Testis (tissue), 3 donors: Measurements from ENCODE around the gene ARHGAP26. TPM values are rescaled to one million over a fixed set of nuclear protein-coding genes. Genes with fewer than 3 reads are reported as not detected.

Experiments
- DNase-seq: peaks from one replicate; pipeline ENCODE4 v3.0.0-alpha.2; 2019
- H3K27ac ChIP-seq, 2 donors: fragments of 200-600 bp; sonication (generic); one replicate each; pipeline ENCODE4 v1.5.1; 2019
- H3K27me3 ChIP-seq: fragments of 200-600 bp; sonication (generic); one replicate; pipeline ENCODE4 v1.5.1; 2019
- H3K36me3 ChIP-seq: fragments of 200-600 bp; sonication (generic); one replicate; pipeline ENCODE4 v1.5.1; 2017; ENCODE audit warnings: low read depth; ENCODE audit errors: missing control alignments
- H3K4me1 ChIP-seq: fragments of 200-600 bp; sonication (generic); one replicate; pipeline ENCODE4 v1.5.1; 2019
- H3K4me3 ChIP-seq, 2 donors: fragments of 200-600 bp; sonication (generic); one replicate each; pipeline ENCODE4 v1.5.1; 2017 to 2019
- H3K9me3 ChIP-seq: fragments of 200-600 bp; sonication (generic); one replicate; pipeline ENCODE4 v1.5.1; 2017
- CTCF ChIP-seq, 3 experiments: fragments of 450-650 bp in 2 of 3; fragments of 200-600 bp in 1 of 3; sonication (generic) in 1 of 3; IDR thresholded peaks; one replicate each; pipeline ENCODE4 v1.5.1; 2016 to 2019; ENCODE audit warnings: antibody characterized with exemption in 3 of 3, mild to moderate bottlenecking in 2 of 3, moderate library complexity in 1 of 3
- POLR2A ChIP-seq: fragments of 450-650 bp; IDR thresholded peaks from one replicate; pipeline ENCODE4 v1.6.1; 2017; ENCODE audit warnings: antibody characterized with exemption, mild to moderate bottlenecking, moderate library complexity
- WGBS, 2 donors: methylation state at CpG; one replicate each; pipeline ENCODE4 v1.1.5; 2018; 5-methylcytosine and 5-hydroxymethylcytosine counted together
- intact Hi-C: fragments of 100-400 bp; cut with DNase I; formaldehyde crosslinking; loops from one replicate; pipeline ENCODE4 v1.15.1; 2023; ENCODE audit warnings: low total_unique reads
- polyA plus RNA-seq: library from polyadenylated mRNA; stranded (reverse); fragments of 350-450 nt; fragmentation: Illumina TruSeq; extraction: RNeasy Lipid Tissue Mini Kit (QIAGEN cat#74804); gene quantifications from one replicate; pipeline ENCODE4 v1.2.3, GENCODE V29; 2014; ENCODE audit warnings: low read depth, low replicate concordance; ENCODE audit not compliant: insufficient read depth
- total RNA-seq, 2 donors: library from RNA; depleted of rRNA; stranded (reverse); fragments of >200 nt; gene quantifications; one replicate each; pipeline ENCODE4 v1.2.3, GENCODE V29; 2016

The ARHGAP26 gene
- total and polyA plus RNA-seq, 3 donors from 2014 or later, result 33.8 to 98.7 (median 95.7) TPM

- intact Hi-C loops, result no loop called here
- DNase-seq, result no peak
- Histone ChIP-seq H3K27me3 (no peaks in the 10 kb centered on the region), H3K27ac (no peak overlapping the region), H3K4me1 (peaks cover 4% of the 10 kb centered on the region), H3K9me3 (no peaks in the 10 kb centered on the region), H3K36me3 (no peaks in the 10 kb centered on the region), H3K4me3 (no peak overlapping the region)
- TF ChIP-seq POLR2A, result no peak
- no peak for TF ChIP-seq CTCF (IDR thresholded peaks at IDR 0.05)
- WGBS, 2 donors, result 94 to 98% methylated on average over 11 of the region's 11 CpGs
Measured at GRCh38 chr5:143209881-143210395, 439.8 kb downstream of the ARHGAP26 start.

GRCh38 chr5:143210576-143210975, 440.4 kb downstream of the ARHGAP26 start:
- DNase-seq, result no peak
- H3K9me3 ChIP-seq, result no peaks in the 10 kb centered on the region
- no peaks in the 10 kb centered on the region for H3K36me3 ChIP-seq
- intact Hi-C loops, result no loop called here
- peaks cover 4% of the 10 kb centered on the region for H3K4me1 ChIP-seq
- no peak overlapping the region for H3K27ac ChIP-seq
- no peak for TF ChIP-seq POLR2A
- no peak for TF ChIP-seq CTCF (IDR thresholded peaks at IDR 0.05)
- WGBS, 2 donors, result 96 to 100% methylated on average over 4 of the region's 4 CpGs
- H3K4me3 ChIP-seq, result no peak overlapping the region
- H3K27me3 ChIP-seq, result no peaks in the 10 kb centered on the region

GRCh38 chr5:143212261-143212660, 442.1 kb downstream of the ARHGAP26 start:
- Histone ChIP-seq H3K9me3 (no peaks in the 10 kb centered on the region), H3K4me3 (no peak overlapping the region), H3K4me1 (peaks cover 4% of the 10 kb centered on the region), H3K27ac (no peak overlapping the region), H3K36me3 (no peaks in the 10 kb centered on the region), H3K27me3 (no peaks in the 10 kb centered on the region)
- no peak for TF ChIP-seq POLR2A
- no peak for TF ChIP-seq CTCF (IDR thresholded peaks at IDR 0.05)
- WGBS, 2 donors, result 72 to 76% methylated on average over 1 of the region's 1 CpG
- DNase-seq, result no peak
- intact Hi-C loops, result no loop called here

- no peak for TF ChIP-seq POLR2A
- no peak for TF ChIP-seq CTCF (IDR thresholded peaks at IDR 0.05)
- no peaks in the 10 kb centered on the region for H3K9me3 ChIP-seq
- intact Hi-C loops, result no loop called here
- no peaks in the 10 kb centered on the region for H3K27me3 ChIP-seq
- H3K4me3 ChIP-seq, result no peak overlapping the region
- H3K4me1 ChIP-seq, result peaks cover 4% of the 10 kb centered on the region
- DNase-seq, result no peak
- H3K27ac ChIP-seq, result no peak overlapping the region
- WGBS, 2 donors, result 77 to 78% methylated on average over 6 of the region's 6 CpGs
- H3K36me3 ChIP-seq, result no peaks in the 10 kb centered on the region
Measured at GRCh38 chr5:143213231-143213850, 443.2 kb downstream of the ARHGAP26 start.

GRCh38 chr5:143213851-143214363, 443.7 kb downstream of the ARHGAP26 start:
- intact Hi-C loops, result no loop called here
- 71 to 77% methylated on average over 12 of the region's 12 CpGs for WGBS, 2 donors
- TF ChIP-seq CTCF (IDR thresholded peaks at IDR 0.05) (no peak), POLR2A (no peak)
- no peak overlapping the region for H3K4me3 ChIP-seq
- no peaks in the 10 kb centered on the region for H3K9me3 ChIP-seq
- DNase-seq, result no peak
- H3K27ac ChIP-seq, result no peak overlapping the region
- H3K36me3 ChIP-seq, result no peaks in the 10 kb centered on the region
- H3K27me3 ChIP-seq, result no peaks in the 10 kb centered on the region
- H3K4me1 ChIP-seq, result peaks cover 4% of the 10 kb centered on the region
